Esophagus muscularis mucosa (tissue), 4 donors: ENCODE results near the gene TFCP2. TPM values are rescaled to one million over a fixed set of nuclear protein-coding genes. Genes with fewer than 3 reads are reported as not detected.

Source experiments
- DNase-seq: peaks from one replicate; pipeline ENCODE4 v3.0.0-alpha.2; 2017; ENCODE audit errors: extremely low spot score
- H3K27ac ChIP-seq, 4 donors: fragments of 200-600 bp; sonication (generic); replicated peaks in 1 of 4; 1 replicate in 3 of 4; 2 replicates in 1 of 4; pipeline ENCODE4 v1.5.1; 2016 to 2019; ENCODE audit warnings: mild to moderate bottlenecking in 1 of 4
- H3K27me3 ChIP-seq, 4 donors: fragments of 200-600 bp; sonication (generic); one replicate each; pipeline versions ENCODE4 v1.5.1 to v1.6.0; 2016 to 2019
- H3K36me3 ChIP-seq, 4 donors: fragments of 200-600 bp; sonication (generic); one replicate each; pipeline ENCODE4 v1.5.1; 2016 to 2019
- H3K4me1 ChIP-seq, 4 donors: fragments of 200-600 bp; sonication (generic); one replicate each; pipeline ENCODE4 v1.5.1; 2016 to 2019
- H3K4me3 ChIP-seq, 4 donors: fragments of 200-600 bp; sonication (generic); 1 replicate in 2 of 4; 2 replicates in 2 of 4; pipeline ENCODE4 v1.5.1; 2016 to 2019; ENCODE audit warnings: mild to moderate bottlenecking in 4 of 4, moderate library complexity in 1 of 4
- H3K9me3 ChIP-seq, 4 donors: fragments of 200-600 bp; sonication (generic); 1 replicate in 3 of 4; 2 replicates in 1 of 4; pipeline ENCODE4 v1.5.1; 2016 to 2019
- CTCF ChIP-seq, 3 experiments: fragments of 200-600 bp in 2 of 3; fragments of 450-650 bp in 1 of 3; sonication (generic) in 2 of 3; IDR thresholded peaks; one replicate each; pipeline ENCODE4 v1.5.1; 2017 to 2019; ENCODE audit warnings: antibody characterized with exemption in 3 of 3, mild to moderate bottlenecking in 2 of 3, moderate library complexity in 1 of 3
- EP300 ChIP-seq: sonication (generic); formaldehyde crosslinking; IDR thresholded peaks from one replicate; pipeline ENCODE4 v1.6.1; 2017; ENCODE audit warnings: antibody characterized with exemption
- POLR2A ChIP-seq: fragments of 450-650 bp; IDR thresholded peaks from one replicate; pipeline ENCODE4 v1.6.1; 2017; ENCODE audit warnings: antibody characterized with exemption, moderate library complexity, mild to moderate bottlenecking, low read depth
- POLR2AphosphoS5 ChIP-seq, 2 donors: sonication (generic); formaldehyde crosslinking; IDR thresholded peaks; one replicate each; pipeline ENCODE4 v1.6.1; 2017; ENCODE audit warnings: antibody characterized with exemption in 2 of 2
- WGBS: methylation state at CpG from one replicate; pipeline ENCODE4 v1.1.5; 2018; 5-methylcytosine and 5-hydroxymethylcytosine counted together
- intact Hi-C: fragments of 100-400 bp; cut with DNase I; formaldehyde crosslinking; loops from one replicate; pipeline ENCODE4 v1.15.1; 2023
- total RNA-seq, 4 donors: library from RNA; depleted of rRNA; stranded (reverse); fragments of >200 nt; gene quantifications; one replicate each; pipeline versions ENCODE4 v1.1.0 to v1.2.1, GENCODE V29; 2016

TFCP2 gene
- total RNA-seq, 4 donors from 2014 or later = 11.3 to 16.2 (median 15.2) TPM

DNA sequence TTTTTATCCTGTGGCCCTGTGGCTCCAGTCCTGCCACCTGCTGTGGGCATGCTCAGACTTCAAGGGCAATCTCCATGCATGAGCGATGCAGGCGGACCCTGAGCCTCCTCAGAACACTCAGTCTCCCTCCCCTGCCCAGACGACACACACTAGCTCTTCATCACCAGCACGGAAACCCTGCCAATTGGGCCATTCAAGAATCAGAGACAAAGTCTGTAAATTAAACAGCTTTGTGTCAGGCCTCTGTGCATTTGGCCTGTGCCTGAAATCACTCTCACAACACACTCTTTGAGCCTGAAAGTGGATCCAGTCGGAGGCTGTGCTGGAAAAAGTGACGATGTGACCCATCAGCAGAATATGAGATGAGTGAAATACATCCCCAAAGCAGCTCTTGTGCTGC lies 32.4 kb upstream of the TFCP2 start:
- Histone ChIP-seq H3K27me3 (no peaks in the 10 kb centered on the region), H3K4me1 (no peaks in the 10 kb centered on the region), H3K36me3 (peaks cover 13 to 50% (median 21%) of the 10 kb centered on the region in 4 donors), H3K9me3 (no peaks in the 10 kb centered on the region), H3K27ac (no peak overlapping the region), H3K4me3 (no peak overlapping the region)
- TF ChIP-seq CTCF (IDR thresholded peaks at IDR 0.05) = no peak
- TF ChIP-seq POLR2A = no peak
- no peak for TF ChIP-seq EP300
- TF ChIP-seq POLR2AphosphoS5 (IDR thresholded peaks at IDR 0.05) = no peak
- intact Hi-C loops = no loop called here
- WGBS = 84% methylated on average over 5 of the region's 6 CpGs
- no peak for DNase-seq

DNA sequence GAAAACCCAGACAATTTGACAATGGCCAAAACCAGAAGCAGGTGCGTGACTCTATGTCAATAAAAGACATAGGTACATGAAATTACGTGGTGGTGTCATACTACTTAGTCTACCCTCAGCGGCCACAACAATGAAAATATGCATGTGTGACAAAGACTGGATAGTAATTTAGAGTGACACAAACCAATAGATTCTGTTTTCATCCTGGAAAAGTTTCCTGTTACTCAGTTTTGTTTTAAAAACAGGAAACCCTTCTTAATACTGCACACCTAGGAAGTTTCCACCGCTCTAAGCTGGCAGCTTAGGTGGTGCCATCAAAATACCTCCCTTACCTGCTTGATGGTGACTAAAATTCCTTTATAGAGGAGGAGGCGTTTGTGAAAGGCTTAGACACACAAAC lies 29.8 kb upstream of the TFCP2 start:
- H3K4me1 ChIP-seq = no peaks in the 10 kb centered on the region
- no peaks in the 10 kb centered on the region for H3K9me3 ChIP-seq
- H3K4me3 ChIP-seq = no peak overlapping the region
- 95% methylated on average over 5 of the region's 5 CpGs for WGBS
- intact Hi-C loops = no loop called here
- H3K27ac ChIP-seq = no peak overlapping the region
- H3K36me3 ChIP-seq = peaks cover 18 to 64% (median 32%) of the 10 kb centered on the region in 4 donors
- TF ChIP-seq EP300 = no peak
- TF ChIP-seq POLR2A = no peak
- TF ChIP-seq POLR2AphosphoS5 (IDR thresholded peaks at IDR 0.05) = no peak
- TF ChIP-seq CTCF (IDR thresholded peaks at IDR 0.05) = no peak
- no peak for DNase-seq
- no peaks in the 10 kb centered on the region for H3K27me3 ChIP-seq

DNA sequence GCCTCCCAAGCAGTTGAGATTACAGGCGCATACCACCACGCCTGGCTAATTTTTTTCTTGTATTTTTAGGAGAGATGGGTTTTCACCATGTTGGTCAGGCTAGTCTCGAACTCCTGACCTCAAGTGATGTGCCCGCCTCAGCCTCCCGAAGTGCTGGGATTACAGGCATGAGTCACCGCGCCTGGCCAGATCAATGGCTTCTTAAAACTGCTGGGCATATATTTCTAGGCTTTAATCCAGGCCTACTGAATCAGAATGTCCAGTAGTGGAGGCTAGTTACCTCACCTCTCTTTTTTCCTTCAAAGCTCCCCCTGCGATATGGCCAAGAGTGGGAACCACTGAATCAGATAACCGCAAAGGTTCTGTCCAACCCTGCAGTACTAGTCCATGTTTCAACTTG lies 27.9 kb upstream of the TFCP2 start:
- Histone ChIP-seq H3K9me3 (no peaks in the 10 kb centered on the region), H3K27ac (no peak overlapping the region), H3K4me3 (no peak overlapping the region), H3K36me3 (peaks cover 8 to 64% (median 35%) of the 10 kb centered on the region in 4 donors), H3K27me3 (no peaks in the 10 kb centered on the region), H3K4me1 (no peaks in the 10 kb centered on the region)
- no peak for TF ChIP-seq EP300
- no peak for TF ChIP-seq POLR2AphosphoS5 (IDR thresholded peaks at IDR 0.05)
- TF ChIP-seq CTCF (IDR thresholded peaks at IDR 0.05) = no peak
- no peak for TF ChIP-seq POLR2A
- WGBS = 96% methylated on average over 9 of the region's 9 CpGs
- intact Hi-C loops = no loop called here
- no peak for DNase-seq

- peaks cover 8 to 68% (median 35%) of the 10 kb centered on the region in 4 donors for H3K36me3 ChIP-seq
- WGBS = 97% methylated on average over 6 of the region's 7 CpGs
- intact Hi-C loops = no loop called here
Measured at GRCh38 chr12:51200156-51200555, 27.2 kb upstream of the TFCP2 start.

More at GRCh38 chr12:51200156-51200555, 27.2 kb upstream of the TFCP2 start:
- DNase-seq = no peak
- no peaks in the 10 kb centered on the region for H3K4me1 ChIP-seq
- H3K27ac ChIP-seq = no peak overlapping the region
- no peaks in the 10 kb centered on the region for H3K27me3 ChIP-seq
- TF ChIP-seq EP300 (no peak), POLR2A (no peak), CTCF (IDR thresholded peaks at IDR 0.05) (no peak), POLR2AphosphoS5 (IDR thresholded peaks at IDR 0.05) (no peak)
- no peaks in the 10 kb centered on the region for H3K9me3 ChIP-seq
- no peak overlapping the region for H3K4me3 ChIP-seq
